ENCODE measurements around the gene U2AF2. TPM values are rescaled to one million over a fixed set of nuclear protein-coding genes. Genes with fewer than 3 reads are reported as not detected.

U2AF2 gene
- total RNA-seq (94.6 and 99.6 TPM in 2 replicates), polyA plus RNA-seq (16.1 and 18.0 TPM in 2 replicates)

- TF ChIP-seq EZH2phosphoT487 (IDR thresholded peaks at IDR 0.05; ENCODE audit: low read depth, severe bottlenecking, unreplicated experiment), result no peak
- TF ChIP-seq EZH2 (IDR thresholded peaks at IDR 0.05; ENCODE audit: borderline replicate concordance), result no peak
- TF ChIP-seq CTCF (IDR thresholded peaks at IDR 0.05; ENCODE audit: poor library complexity), result no peak
- Histone ChIP-seq H3K4me2 (peak within 1 kb of the TSS; percentile 94), H3K36me3 (replicated peaks; ENCODE audit: insufficient read depth, low read depth) (no peaks in the 10 kb centered on the region), H2AFZ (peak within 1 kb of the TSS; percentile 36), H4K20me1 (ENCODE audit: insufficient read depth, poor library complexity, severe bottlenecking) (peaks cover 46% of the 10 kb centered on the region), H3K79me2 (peaks cover 50% of the 10 kb centered on the region), H3K27me3 (no peaks in the 10 kb centered on the region), H3K9me2 (replicated peaks; ENCODE audit: insufficient read depth) (no peaks in the 10 kb centered on the region), H3K4me1 (ENCODE audit: insufficient read depth) (peaks cover 25% of the 10 kb centered on the region), H3K4me3 (peak within 1 kb of the TSS; percentile 54), H3K9me3 (ENCODE audit: low read depth) (no peaks in the 10 kb centered on the region), H3K27ac (peak within 1 kb of the TSS; percentile 94)
- DNase-seq (ENCODE audit: low spot score), result peak; percentile 97
- 3% methylated on average over 33 of the region's 95 CpGs for WGBS (ENCODE audit: low lambda C conversion rate, missing lambda C conversion rate)
Observed at GRCh38 chr19:55654868-55655647, at the start of gene U2AF2. Gene U2AF2, plus strand, starts transcription at chr19:55655035. Its CDS starts 70 bp downstream, at chr19:55655105.

DNA sequence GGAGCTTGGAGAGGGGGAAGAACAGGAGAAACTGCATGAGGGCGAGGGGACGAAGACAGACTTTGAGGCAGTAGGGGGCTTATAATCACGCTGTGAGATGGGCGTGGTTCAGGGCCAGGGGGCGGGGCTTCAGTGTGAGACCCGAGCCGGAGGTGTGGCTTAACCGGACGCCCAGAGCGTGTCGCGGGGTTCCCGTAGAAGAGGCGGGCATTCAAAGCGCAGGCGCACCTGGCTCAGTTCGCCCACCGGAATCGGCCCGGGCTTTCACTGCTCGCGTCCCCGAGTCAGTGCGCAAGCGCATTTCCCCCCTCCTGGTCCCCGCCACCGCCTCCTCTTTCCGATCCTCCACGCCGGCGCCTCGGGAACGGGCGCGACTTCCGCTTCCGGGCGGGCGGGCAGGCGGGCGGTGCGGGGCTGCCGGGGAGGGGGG, 49.6 kb upstream of the U2AF2 start:
- H2AFZ ChIP-seq, result no peak overlapping the region
- H3K79me2 ChIP-seq, result peaks cover 46% of the 10 kb centered on the region
- H3K4me3 ChIP-seq, result no peak overlapping the region
- H3K27ac ChIP-seq, result peak overlapping the region; percentile 95
- TF ChIP-seq EZH2phosphoT487 (IDR thresholded peaks at IDR 0.05; ENCODE audit: low read depth, severe bottlenecking, unreplicated experiment), result no peak
- H4K20me1 ChIP-seq (ENCODE audit: insufficient read depth, poor library complexity, severe bottlenecking), result peaks cover 6% of the 10 kb centered on the region
- no peaks in the 10 kb centered on the region for H3K27me3 ChIP-seq
- H3K36me3 ChIP-seq (replicated peaks; ENCODE audit: insufficient read depth, low read depth), result no peaks in the 10 kb centered on the region
- H3K9me3 ChIP-seq (ENCODE audit: low read depth), result no peaks in the 10 kb centered on the region
- 0% methylated on average over 16 of the region's 43 CpGs for WGBS (ENCODE audit: low lambda C conversion rate, missing lambda C conversion rate)
- no peaks in the 10 kb centered on the region for H3K9me2 ChIP-seq (replicated peaks; ENCODE audit: insufficient read depth)
- H3K4me1 ChIP-seq (ENCODE audit: insufficient read depth), result peaks cover 19% of the 10 kb centered on the region
- DNase-seq (ENCODE audit: low spot score), result peak; percentile 99
- peak overlapping the region; percentile 86 for H3K4me2 ChIP-seq

DNA sequence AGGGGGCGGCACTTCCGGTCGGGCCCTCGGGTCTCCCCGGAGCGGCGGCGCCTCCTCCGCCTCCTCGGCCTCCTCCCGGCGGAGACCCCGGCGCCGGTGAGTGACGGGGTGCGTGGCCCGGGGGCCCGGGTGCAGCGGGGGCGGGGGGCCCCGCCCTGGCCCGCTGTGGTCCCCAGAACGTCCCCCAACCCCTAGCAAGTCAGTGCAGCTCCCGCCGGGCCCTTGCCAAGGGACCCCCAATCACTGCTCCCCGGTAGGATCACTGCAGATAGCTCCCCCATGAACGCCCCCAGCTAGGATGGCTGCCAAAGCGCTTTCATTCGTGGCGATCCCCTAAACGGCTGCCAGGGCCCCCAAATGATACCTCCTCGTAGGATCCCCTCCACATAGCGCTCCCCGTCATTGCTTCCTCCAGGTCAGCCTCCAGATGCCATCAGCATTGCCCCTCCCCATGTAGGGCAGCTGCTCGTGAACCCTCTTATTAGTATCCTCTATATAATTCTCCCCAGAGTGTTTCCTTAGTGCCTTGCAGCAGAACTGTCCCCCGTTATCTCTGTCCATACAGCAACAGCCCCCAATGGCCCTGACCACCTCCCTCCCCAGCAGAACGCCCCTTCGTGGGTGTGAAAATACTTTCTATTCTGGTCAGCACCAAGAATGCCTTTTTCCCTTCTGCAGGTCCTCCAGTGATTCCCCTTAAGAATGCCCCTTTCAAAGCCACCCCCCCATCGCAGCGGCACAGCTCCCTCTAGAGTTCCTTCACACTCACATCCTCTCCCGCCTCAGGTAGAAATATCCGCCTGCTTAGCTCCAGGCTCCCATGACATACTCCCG, 49.0 kb upstream of the U2AF2 start, which contains the start of gene ZNF865:
Gene ZNF865, plus strand, starts transcription at position 11 of the 834 bp plus-strand sequence. CDS start 7,972 bp downstream, outside the sequence.
- peak within 1 kb of the TSS; percentile 95 for H3K27ac ChIP-seq
- H3K4me1 ChIP-seq (ENCODE audit: insufficient read depth), result peaks cover 17% of the 10 kb centered on the region
- peaks cover 51% of the 10 kb centered on the region for H3K79me2 ChIP-seq

More for the DNA sequence above, 49.0 kb upstream of the U2AF2 start, which contains the start of gene ZNF865:
- WGBS (ENCODE audit: low lambda C conversion rate, missing lambda C conversion rate), result 2% methylated on average over 16 of the region's 44 CpGs
- Histone ChIP-seq H3K36me3 (replicated peaks; ENCODE audit: insufficient read depth, low read depth) (no peaks in the 10 kb centered on the region), H2AFZ (peak within 1 kb of the TSS; percentile 80), H3K9me2 (replicated peaks; ENCODE audit: insufficient read depth) (no peaks in the 10 kb centered on the region), H3K4me2 (peak within 1 kb of the TSS; percentile 86), H4K20me1 (ENCODE audit: insufficient read depth, poor library complexity, severe bottlenecking) (peaks cover 6% of the 10 kb centered on the region), H3K4me3 (peak within 1 kb of the TSS; percentile 96), H3K27me3 (no peaks in the 10 kb centered on the region), H3K9me3 (ENCODE audit: low read depth) (no peaks in the 10 kb centered on the region)
- no peak for TF ChIP-seq EZH2 (IDR thresholded peaks at IDR 0.05; ENCODE audit: borderline replicate concordance)
- TF ChIP-seq CTCF (IDR thresholded peaks at IDR 0.05; ENCODE audit: poor library complexity), result peak; percentile 84
- DNase-seq (ENCODE audit: low spot score), result peak; percentile 94

All from hepatocyte (in vitro differentiated cells).